GM19043 (cell line): ENCODE results near the gene DMRTC2.

Source experiments
- ATAC-seq: cut with Tn5 transposase; IDR thresholded peaks from one replicate; pipeline ENCODE4 v1.9.1; 2021; ENCODE audit warnings: low read depth; ENCODE audit not compliant: unreplicated experiment

The DMRTC2 gene

DNA sequence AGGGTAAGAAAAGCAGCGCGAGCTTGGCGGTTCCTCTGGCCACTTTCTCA lies at the start of gene DMRTC2:
TSS of gene DMRTC2 (plus strand) at position 42 of the 50 bp plus-strand sequence. CDS start 2,387 bp downstream, outside the sequence.
- ATAC-seq, result no peak

DNA sequence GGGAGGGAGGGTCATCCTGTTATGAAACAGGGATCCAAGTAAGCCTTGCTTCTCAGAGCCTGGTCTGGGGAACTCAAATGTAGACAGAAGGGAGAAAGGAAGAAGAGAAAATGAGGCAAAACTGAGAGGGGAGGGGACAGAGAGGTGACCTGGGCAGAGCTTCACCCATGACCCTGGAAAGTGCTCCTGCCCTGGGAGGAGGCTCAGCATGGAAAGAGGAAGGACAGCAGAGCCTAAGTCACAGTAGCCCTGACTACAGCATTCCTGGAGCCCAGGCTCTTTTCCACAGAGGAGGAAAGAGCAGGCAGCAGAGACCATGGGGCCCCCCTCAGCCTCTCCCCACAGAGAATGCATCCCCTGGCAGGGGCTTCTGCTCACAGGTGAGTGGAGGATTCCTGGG lies 48.5 kb upstream of the DMRTC2 start, which contains the start of gene CEACAM3:
TSS of gene CEACAM3 (plus strand) at position 226 of the 400 bp plus-strand sequence. CDS start at position 317, 91 bp downstream.
- no peak for ATAC-seq

DNA sequence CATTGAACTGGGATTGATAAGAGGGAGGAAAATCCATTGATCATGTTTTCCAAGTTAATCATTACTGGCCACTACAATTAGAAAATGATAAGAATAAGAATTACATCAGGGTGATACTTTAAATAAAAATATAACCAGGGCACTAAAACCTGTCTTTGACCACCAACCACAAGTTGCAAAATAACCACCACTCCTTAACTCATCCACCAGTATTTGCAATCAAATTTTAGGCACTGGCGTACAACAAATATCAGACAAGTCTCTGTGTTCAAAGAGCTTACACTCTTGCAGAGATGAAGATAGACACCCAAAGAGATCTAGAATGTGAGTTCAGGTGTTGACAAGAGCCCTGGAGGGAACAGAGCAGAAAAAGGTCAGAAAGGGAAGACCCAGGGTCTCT lies 47.9 kb upstream of the DMRTC2 start:
- ATAC-seq, result no peak

DNA sequence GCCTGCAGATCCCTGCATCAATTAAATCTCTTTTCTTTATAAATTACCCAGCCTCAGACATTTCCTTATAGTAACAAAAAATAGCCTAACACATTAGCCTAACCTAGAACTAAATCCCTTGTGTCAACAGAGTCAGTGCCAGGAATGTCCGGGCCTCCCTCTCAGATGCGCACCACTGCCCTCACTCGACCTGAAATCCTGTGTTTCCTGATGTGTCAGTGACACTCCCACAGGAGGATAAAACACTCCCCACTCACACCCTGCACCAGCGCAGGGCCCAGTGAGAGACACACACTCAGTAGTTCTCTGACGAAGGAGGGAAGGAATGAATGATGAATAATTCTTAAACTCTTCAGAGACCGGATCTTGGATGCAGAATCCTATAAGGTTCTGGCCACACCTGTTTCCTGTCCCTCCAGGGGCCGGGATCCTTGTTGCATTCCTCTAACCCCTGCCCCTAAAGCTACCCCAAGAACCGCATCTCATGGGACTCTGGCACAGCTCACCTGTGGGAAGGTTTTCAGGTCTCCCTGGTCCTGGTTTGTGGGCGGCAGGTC lies 45.3 kb upstream of the DMRTC2 start:
- ATAC-seq, result no peak

DNA sequence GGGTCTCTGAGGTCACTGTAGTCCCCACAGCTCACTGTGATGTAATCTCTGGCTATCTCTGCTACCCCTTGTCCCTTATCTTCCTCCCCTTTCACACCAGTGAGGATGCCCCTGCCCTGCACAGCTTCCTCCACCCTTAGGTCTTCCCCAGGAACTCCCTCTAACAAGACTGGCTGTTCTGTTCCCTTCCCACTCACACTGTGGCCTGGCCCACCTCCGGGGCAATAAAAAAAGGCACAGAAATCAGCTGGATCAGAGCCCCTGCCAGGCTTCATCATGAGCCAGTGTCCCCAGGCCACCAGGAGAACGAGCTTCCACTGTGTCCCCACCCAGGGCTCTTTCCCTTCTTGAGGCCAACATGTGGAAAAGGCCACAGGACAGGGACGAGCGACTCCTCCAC lies 43.8 kb upstream of the DMRTC2 start:
- no peak for ATAC-seq

DNA sequence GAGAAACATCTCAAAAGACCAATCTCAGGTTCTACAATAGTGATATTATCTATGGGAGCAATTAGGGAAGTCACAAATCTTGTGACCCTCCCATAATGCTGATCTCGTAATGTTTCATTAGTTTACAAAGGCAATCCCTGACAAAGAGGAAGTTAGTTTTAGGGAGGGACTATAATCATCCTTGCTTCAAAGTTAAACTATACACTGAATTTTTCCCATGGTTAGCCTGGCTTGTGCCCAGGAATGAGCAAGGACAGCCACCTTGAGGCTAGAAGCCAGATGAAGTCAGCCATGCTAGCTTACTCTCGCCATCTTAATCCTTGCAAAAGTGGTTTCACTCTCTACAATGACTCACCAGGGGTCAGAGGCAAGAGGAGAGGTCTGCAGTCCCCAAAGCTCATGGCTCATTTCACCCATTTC lies 43.0 kb upstream of the DMRTC2 start:
- no peak for ATAC-seq

DNA sequence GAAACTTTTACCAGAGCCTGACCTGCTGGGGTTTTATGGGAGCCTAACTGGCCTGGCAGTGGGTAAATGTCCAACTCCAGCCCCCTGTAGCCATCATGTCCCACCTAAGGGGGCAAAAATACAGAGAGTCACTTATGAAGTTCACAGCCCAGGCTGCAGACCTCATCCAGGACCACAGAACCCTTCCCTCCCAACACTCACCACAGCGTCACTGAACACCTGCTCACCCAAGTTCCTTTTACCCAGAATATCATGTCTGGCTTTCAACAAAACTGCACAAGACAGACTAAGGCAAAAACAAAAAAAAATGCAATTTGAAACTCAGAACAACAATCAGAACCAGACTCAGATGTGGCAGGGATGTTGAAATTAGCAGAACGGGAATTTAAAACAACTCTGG lies 42.1 kb upstream of the DMRTC2 start:
- ATAC-seq, result no peak

DNA sequence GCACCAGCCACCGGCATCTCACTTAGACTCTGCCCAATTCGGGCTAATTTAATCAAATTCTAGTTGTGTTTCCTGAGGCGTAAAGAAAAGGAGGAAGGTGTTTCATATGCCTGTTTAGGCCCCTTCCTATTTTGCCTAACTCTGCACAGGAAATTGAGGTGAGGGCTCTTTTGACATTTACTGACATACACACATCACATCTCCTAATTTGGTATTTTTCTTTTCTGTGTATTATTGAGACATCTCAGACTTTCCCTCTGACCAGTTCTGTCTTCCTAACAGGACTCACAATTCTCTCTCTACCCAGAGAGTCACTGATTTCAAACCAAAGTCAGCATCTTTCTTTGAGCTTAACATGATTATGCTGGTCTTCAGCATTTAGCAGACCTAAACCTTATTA lies 40.5 kb upstream of the DMRTC2 start:
- no peak for ATAC-seq

DNA sequence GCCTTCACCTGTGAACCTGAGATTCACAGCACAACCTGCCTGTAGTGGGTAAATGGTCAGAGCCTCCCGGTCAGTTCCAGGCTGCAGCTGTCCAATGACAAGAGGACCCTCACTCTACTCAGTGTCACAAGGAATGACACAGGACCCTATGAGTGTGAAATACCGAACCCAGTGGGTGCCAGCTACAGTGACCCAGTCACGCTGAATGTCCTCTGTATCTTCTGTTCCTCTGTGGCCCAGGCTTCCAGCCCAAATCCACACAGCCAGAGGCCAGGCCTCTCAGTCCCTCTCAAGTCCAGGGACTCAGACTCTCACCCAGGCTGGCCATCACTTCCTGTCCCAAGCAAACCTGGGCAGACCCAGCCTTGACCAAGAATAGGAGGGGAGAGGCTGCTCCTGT lies 37.7 kb upstream of the DMRTC2 start:
- no peak for ATAC-seq

DNA sequence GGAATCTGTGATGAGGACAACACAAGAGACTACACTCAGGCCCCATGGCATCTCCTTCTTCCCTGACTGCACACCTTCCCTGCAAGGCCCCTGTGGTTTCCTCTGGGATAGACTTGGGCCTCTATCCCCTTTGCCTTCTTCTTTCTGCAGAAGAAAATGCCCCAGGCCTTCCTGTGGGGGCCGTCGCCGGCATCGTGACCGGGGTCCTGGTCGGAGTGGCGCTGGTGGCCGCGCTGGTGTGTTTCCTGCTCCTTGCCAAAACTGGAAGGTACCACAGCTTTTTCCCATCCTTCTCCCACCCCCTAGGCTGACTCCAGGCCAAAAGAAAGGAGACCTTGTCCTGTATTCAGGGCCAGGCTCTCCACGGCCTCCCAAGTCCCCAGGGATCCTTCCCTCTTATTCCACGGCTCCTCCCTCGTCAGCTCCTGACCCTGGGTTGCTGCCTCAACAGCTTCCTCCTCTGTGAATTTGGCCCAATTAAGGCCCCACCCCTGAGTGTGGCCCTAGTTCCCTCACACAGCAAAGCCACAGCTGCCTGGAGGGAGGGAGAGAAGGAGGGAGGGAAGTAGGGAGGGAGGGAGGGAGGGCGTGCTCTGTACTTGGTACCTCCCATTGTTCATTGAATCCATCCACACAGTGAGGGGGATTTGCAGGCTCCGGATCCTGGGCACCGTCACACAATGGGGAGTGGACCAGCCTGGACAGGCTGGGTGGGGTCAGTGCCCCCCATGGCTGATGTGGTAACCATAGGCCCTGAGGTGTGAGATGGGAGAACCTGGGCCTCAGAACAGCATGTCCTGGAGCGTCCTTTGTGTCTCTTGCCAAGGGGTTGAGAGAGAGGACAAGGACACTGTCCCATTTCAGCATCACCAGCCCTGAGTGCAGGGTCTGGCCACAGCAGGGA lies 35.9 kb upstream of the DMRTC2 start:
- ATAC-seq, result no peak

DNA sequence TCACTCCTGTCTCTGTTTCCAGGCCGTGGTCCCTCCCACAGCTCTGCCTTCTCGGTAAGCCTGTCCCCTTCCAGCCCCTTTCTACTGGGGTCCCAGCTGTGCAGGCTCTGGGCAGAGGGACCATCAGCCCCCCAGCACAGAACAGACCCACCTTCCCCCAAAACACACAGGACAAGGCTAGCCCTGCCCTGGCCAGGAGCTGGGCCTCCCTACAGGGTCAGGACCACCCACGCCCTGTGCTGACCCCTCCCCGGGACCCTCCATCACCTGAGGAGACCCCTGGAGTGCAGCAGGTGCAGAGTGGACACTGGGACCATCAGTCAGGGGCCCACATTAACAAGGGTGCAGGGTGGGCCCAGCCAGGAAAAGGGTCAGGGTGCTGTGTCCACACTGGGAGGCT lies 34.5 kb upstream of the DMRTC2 start:
- ATAC-seq, result no peak

DNA sequence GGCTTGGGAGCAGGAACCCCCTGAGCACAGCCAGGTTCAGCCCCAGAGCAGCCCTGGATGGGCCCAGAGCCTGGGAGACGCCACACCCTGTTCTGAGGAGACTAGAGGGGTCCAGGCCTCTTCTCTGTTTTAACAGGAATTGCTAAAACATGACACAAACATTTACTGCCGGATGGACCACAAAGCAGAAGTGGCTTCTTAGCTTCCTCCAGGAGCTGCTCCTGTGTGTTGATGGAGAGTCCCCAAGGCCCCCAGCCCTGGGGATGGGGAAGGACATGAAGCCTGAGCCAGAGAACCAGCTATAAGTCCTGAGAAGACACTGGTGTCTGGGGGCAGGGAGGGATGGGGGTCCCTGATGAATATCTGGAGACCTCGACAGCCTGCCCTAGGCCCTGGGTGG lies 33.8 kb upstream of the DMRTC2 start:
- ATAC-seq, result no peak

DNA sequence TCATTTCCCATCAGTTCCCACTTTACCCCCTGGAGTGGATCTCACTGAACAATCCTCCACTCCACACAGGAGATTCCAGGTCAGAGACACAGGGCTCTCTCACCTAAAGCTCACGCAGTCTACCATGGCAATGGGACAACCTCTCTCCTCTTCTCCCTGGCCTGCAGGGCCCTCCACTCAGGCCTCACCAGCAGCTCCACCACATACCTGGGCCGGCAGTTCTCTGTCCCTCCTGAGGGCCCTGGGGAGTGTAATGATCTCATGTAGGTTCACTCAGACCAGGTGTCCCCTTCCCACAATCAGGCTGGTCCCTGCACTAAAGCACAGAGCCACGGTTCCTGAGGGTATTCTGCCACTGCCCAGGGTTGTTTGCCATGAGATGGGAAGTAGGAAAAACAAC lies 32.9 kb upstream of the DMRTC2 start:
- no peak for ATAC-seq

DNA sequence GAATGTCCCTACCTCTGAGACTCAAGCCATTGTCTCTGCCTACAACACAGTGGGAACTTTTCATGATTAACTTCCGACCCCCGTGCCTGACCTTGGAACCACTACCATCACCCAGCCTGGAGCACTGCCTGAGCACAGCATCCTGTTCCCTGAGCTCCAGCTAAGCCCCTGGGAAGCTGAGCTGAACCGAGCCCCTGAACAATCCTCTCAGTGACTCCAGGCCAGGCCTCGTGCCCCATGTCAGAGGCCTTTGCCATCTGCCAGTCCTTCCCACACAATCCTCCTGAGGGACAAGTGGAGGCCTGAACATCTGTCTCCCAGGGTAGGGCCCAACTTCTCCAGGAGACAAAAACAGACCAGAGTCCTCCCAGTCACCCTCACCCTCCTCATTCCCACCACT lies 30.9 kb upstream of the DMRTC2 start:
- ATAC-seq, result no peak

DNA sequence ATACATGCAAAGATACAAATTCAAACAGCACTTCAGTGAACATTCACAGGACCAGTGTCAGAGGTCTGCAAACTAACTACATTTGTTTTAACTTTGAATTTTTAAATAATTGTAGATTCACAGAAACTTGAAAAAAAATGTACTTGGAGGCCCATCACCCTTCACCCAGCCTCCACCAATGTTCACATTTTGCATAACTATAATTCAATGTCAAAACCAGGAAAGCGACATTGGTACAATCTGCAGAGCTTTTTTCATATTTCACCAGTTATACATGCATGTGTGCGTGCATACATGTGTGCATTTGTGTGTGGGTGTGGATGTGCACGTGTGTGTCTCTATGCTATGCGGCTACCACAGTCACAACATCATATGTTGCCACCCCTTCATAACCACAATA lies 29.5 kb upstream of the DMRTC2 start:
- ATAC-seq, result no peak

DNA sequence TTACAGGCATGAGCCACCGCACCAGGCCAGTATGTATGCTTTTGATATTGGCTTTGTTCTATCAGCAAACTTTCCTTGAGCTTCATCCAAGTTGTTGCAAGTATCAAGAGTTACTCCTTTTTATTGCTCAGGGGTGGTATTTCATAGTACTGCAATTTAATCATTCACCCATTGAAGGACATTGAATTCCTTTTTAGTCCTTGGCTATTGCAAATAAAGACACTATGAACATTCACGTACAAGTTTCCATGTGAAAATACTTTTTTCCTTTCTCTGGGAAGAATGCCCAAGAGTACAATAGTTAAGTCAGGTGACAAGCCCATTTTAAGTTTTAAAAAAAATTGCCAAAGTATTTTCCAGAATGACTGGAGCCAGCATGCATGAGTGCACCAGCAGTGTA lies 28.1 kb upstream of the DMRTC2 start:
- ATAC-seq, result no peak

DNA sequence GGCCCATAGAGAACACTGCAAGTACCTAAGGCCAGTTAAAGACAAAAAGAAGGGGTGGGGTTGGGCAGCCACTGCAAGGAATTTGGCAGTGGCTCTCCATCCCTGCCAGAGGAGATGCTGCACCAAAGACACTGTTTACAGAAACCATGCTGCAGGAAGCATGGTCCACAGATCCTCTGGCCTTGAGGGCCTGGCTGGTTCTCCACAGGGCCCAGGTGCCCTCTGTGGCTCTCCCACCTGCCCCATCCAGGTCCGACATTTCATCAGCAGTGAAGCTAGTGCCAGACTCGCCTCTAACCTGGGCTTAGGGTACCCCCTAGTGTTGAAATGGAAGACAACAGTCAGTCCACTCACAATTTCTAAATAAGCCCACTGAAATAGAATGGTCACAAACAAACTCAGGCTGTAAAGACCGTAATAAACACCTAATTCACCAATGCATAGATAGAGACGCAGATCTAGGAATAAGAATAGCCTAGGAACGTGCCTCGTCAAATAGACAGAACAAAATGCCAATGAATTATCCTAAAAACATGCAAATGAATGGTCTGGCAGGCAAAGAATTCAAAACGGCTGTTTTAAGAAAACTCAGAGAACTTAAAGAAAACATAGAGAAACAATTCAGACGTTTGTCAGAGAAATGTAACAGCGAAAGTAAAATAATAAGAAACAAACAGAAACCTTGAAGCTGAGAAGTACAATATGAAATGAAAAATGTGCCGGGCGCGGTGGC lies 23.7 kb upstream of the DMRTC2 start:
- no peak for ATAC-seq

DNA sequence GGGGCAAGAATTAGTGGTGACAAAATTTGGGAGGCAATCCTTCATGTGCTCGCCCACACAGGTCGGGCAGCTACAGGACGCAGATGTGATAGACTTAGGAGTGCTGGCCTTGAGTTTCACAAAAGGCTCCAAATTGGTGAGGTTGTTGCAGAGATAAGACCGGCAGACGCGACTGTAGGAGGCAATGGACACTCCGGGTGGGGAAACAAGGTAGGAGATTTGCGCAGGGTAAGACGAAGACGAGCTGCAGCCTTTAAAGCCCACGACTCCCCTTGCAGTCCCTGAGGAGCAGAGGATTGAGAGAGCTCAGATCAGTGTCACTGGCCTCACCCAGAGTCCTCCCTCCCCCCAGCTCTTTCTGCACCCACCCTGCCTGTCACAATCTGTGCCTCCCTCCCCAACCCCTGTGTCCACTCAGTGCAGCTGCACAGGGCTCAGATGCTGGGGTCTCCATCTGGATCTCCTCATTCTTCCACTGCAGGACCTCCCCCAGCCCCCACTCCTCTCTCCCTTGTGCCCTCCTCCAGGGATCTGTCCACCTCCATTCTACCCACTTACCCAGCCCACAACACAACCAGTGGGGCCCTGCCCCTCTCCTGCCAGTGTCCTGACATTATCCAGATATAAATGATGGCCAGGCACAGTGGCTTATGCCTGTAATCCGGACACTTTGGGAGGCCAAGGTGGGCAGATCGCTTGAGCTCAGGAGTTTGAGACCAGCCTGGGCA lies 6.7 kb upstream of the DMRTC2 start:
- ATAC-seq, result no peak

DNA sequence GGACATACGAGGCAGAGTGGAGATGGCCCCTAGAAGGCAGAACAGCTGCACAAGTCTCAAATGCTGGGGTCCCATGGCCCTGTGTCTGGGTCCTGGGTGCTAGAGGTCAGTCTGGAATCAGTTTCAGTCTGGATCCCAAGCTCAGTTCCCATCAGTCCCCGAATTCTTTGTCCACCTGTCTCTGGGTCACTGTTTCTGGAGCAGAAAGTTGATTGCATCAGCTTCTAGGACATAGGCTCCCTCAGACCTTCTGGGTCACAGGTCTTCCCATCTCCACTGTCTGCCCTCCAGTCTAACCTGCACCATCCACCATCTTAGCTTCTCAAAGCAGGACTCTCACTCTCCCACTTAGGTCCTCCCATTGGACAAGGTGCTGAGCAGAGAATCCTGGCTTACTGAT lies 5.6 kb upstream of the DMRTC2 start:
- ATAC-seq, result no peak

DNA sequence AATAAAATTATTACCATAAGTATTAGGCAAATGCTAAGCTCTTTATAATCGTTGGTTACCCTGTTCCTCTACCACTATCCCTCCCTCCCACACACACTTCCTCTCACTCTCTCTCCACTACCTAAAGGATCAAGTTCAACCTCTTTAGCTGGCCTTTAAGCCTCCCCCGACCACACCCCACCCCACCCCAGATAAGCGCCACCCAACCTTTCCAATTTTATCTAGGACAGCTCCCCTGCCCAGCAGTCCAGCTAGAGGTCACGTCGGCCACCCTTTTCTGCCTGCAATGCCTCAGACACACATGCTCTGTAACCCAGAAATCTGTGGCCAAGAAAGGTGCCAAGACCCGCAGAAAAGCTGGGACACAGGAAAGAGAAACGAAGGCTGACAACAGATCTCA lies 1.5 kb upstream of the DMRTC2 start:
- ATAC-seq, result no peak

DNA sequence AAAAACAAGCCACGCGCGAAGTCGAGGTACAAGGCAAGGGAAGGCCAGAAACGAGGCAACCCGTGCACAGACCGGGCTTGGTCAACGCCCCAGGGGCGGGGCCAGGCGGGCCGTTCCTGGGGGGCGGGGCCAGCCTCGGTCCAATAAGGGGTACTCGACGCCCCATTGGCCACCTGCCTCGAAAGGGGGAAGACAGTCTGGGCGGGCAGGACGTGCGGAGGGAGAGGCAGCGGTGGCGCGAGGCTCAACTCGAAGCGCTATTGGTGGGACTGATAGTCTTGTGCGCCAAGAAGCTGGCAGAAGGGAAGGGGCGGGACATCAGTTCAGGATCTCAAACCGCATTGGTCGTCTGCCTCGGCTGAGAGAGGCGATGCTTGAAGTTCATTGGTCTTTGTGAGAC lies 241 bp upstream of the DMRTC2 start, which contains the start of gene LYPD4:
TSS of gene LYPD4 (minus strand) at position 83 of the 400 bp plus-strand sequence. CDS start 5,398 bp downstream, outside the sequence.
- ATAC-seq, result no peak
